Activated naive CD4-positive, alpha-beta T cell treated with anti-CD3 and anti-CD28 coated beads, Interleukin-2, amount 10 ng/mL, durations not matched to agents 7 days and 5 days (primary cell): ENCODE data around the gene CCDC78.
"Not testable (repeated sequence)": the region's sequence is repeated elsewhere in the genome, so short reads cannot be mapped to it uniquely, and the experiment has no call there.

Source experiments
- CTCF ChIA-PET: fragments of 350-600 bp; sonication (Branson Sonifier 250); formaldehyde crosslinking; loops from one replicate; lab custom pipeline; 2021; ENCODE audit warnings: antibody characterized with exemption; lab: Charles Lee
- DNase-seq: peaks from one replicate; pipeline ENCODE4 v3.0.0-alpha.2; 2020
- H3K27ac Mint-ChIP-seq: one replicate; pipeline ENCODE4 v1.8.0; 2021; ENCODE audit warnings: mild to moderate bottlenecking, moderate library complexity, mixed read lengths
- H3K27me3 Mint-ChIP-seq: one replicate; pipeline ENCODE4 v1.8.0; 2021; ENCODE audit warnings: mild to moderate bottlenecking, mixed read lengths
- H3K36me3 Mint-ChIP-seq: one replicate; pipeline ENCODE4 v1.8.0; 2021; ENCODE audit warnings: mixed read lengths
- H3K4me1 Mint-ChIP-seq: one replicate; pipeline ENCODE4 v1.8.0; 2021; ENCODE audit warnings: mixed read lengths
- H3K4me3 Mint-ChIP-seq: one replicate; pipeline ENCODE4 v1.8.0; 2021; ENCODE audit warnings: mild to moderate bottlenecking, moderate library complexity, mixed read lengths
- H3K9me3 Mint-ChIP-seq: one replicate; pipeline ENCODE4 v1.8.0; 2021; ENCODE audit warnings: mixed read lengths

The CCDC78 gene

DNA sequence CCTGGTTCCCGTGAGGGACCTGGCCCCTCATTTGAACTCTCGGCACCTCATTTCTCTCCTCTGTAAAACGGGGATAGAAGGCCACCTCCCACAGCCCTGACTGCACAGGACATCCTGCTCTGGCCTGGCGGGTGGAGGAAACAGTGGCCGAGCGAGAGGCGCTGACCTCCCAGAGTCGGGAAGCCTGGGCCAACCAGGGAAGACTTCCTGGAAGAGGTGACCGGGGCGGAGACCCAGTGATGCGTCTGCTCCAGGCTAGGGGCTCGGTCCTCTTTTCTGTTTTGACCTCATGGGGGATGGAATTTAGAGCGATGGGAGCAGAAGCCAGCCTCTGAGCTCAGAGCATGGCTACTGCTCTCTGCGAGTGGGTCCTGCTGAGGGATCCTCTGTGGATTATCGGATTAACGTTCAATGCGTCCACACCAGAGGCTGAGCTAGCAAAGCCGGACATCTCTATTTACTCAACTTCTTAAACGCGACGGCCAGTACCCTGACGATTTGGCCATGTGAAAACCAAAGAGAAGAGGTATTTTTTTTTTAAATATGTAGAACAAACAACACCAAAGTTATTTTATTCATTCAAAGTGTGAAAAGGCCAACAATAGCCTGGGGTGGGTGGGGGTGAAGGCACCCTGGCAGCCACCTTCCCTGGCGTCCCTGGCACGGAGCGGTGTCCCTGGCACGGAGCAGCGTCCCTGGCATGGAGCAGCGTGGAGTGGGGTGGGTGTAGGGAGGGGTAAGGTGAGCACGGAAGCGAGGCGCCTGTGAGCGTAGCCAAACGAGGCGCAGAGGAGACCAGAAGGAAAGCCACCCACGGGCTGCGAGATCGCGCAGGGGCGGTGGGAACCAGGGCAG lies 25.1 kb upstream of the CCDC78 start:
- Mint-ChIP-seq H3K36me3 (no peaks in the 10 kb centered on the region), H3K4me3 (no peak overlapping the region), H3K27me3 (peaks cover 4% of the 10 kb centered on the region), H3K4me1 (peaks cover 3% of the 10 kb centered on the region), H3K9me3 (no peaks in the 10 kb centered on the region), H3K27ac (no peak overlapping the region)
- DNase-seq: no peak
- CTCF ChIA-PET: interaction anchor here (1.7 kb wide), 1 partner anchor 10 kb away, joined by 3 read pairs; the partner anchor contains the start of gene CIAO3

DNA sequence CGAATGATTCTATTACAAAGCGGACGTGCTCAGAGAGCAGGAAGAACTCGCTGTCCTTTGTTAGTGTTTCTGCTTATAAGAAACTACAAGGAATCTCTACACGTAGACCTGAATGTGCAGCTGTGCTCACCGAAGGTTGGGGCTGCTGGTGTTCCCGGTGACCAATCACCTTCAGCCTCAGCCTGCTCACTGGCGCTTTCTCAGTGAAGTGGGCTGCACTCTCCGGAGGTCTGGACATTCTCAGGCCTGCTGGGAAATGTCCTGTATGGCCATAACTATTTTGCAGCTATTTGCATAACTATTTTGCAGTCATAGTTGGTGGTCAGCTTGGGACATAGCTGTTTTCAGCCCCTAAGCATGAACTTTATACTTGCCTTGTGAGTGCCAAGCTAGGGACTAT lies 24.2 kb upstream of the CCDC78 start:
- Mint-ChIP-seq H3K4me1 (peaks cover 3% of the 10 kb centered on the region), H3K27ac (no peak overlapping the region), H3K9me3 (no peaks in the 10 kb centered on the region), H3K36me3 (no peaks in the 10 kb centered on the region), H3K27me3 (peaks cover 4% of the 10 kb centered on the region), H3K4me3 (no peak overlapping the region)
- CTCF ChIA-PET: no interaction called here
- DNase-seq: no peak

- Mint-ChIP-seq H3K36me3 (no peaks in the 10 kb centered on the region), H3K27ac (no peak overlapping the region)
- no peak for DNase-seq
Observed at GRCh38 chr16:749010-749409, 22.8 kb upstream of the CCDC78 start.

DNA sequence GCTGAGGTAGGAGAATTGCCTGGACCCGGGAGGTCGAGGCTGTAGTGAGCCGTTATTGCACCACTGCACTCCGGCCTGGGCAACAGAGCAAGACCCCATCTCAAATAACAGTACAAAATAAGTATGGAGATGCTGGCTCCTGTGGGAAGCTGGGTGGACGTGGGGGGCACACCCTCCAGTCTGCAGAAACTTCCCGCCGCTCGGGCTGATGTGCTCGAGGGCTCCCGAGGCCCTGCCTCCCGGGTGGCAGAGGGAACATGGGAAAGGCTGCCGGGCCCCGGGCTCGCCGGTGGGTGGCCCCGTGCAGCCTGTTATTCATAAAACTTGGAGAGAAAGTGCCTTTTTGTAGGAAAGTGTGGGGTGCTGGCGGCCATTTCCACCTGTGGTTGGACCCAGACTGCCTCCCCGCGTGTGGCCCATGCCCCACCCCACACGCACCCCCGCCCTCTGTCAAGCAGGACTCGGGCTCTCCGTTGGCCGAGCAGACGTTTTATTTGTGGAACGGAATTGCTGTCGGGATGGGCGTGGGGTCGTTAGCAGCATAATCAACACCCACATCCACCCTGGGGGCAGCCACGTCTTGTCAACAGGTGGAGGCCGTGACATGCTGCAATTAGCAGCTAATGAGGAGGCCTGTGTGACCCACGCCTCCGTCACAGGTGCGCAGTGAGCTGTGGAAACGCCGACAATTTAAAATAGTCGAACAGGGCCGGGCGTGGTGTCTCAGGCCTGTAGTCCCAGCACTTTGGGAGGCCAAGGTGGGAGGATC lies 21.9 kb upstream of the CCDC78 start:
- Mint-ChIP-seq H3K27ac (no peak overlapping the region), H3K9me3 (no peaks in the 10 kb centered on the region), H3K4me1 (no peaks in the 10 kb centered on the region), H3K4me3 (no peak overlapping the region), H3K27me3 (peaks cover 4% of the 10 kb centered on the region), H3K36me3 (no peaks in the 10 kb centered on the region)
- CTCF ChIA-PET: no interaction called here
- DNase-seq: no peak

More at GRCh38 chr16:749010-749409, 22.8 kb upstream of the CCDC78 start:
- Mint-ChIP-seq H3K9me3 (no peaks in the 10 kb centered on the region), H3K27me3 (peaks cover 4% of the 10 kb centered on the region), H3K4me3 (no peak overlapping the region), H3K4me1 (no peaks in the 10 kb centered on the region)
- CTCF ChIA-PET: interaction anchor here (0.7 kb wide), 1 partner anchor 29 kb away, joined by 3 read pairs; no protein-coding TSS in a partner anchor

- Mint-ChIP-seq H3K4me1 (no peaks in the 10 kb centered on the region), H3K36me3 (no peaks in the 10 kb centered on the region), H3K27me3 (peaks cover 4% of the 10 kb centered on the region), H3K27ac (no peak overlapping the region), H3K4me3 (no peak overlapping the region), H3K9me3 (no peaks in the 10 kb centered on the region)
- DNase-seq: no peak
- CTCF ChIA-PET: no interaction called here
Observed at GRCh38 chr16:746637-747036, 20.4 kb upstream of the CCDC78 start.

GRCh38 chr16:745739-746138 lies 19.5 kb upstream of the CCDC78 start:
- DNase-seq: peak; percentile 35
- Mint-ChIP-seq H3K4me1 (no peaks in the 10 kb centered on the region), H3K27me3 (no peaks in the 10 kb centered on the region), H3K4me3 (no peak overlapping the region), H3K9me3 (no peaks in the 10 kb centered on the region), H3K36me3 (no peaks in the 10 kb centered on the region), H3K27ac (no peak overlapping the region)
- CTCF ChIA-PET: interaction anchor here (1.3 kb wide), 1 partner anchor 10 kb away, joined by 3 read pairs; no protein-coding TSS in a partner anchor

GRCh38 chr16:743794-744500 lies 17.7 kb upstream of the CCDC78 start:
- H3K27ac Mint-ChIP-seq: no peak overlapping the region
- peaks cover 10% of the 10 kb centered on the region for H3K4me1 Mint-ChIP-seq
- DNase-seq: no peak
- CTCF ChIA-PET: interaction anchor here (1.5 kb wide), 1 partner anchor 41 kb away, joined by 6 read pairs; no protein-coding TSS in a partner anchor
- H3K36me3 Mint-ChIP-seq: no peaks in the 10 kb centered on the region
- H3K4me3 Mint-ChIP-seq: no peak overlapping the region
- no peaks in the 10 kb centered on the region for H3K27me3 Mint-ChIP-seq
- no peaks in the 10 kb centered on the region for H3K9me3 Mint-ChIP-seq

GRCh38 chr16:742894-743293 lies 16.7 kb upstream of the CCDC78 start:
- H3K27ac Mint-ChIP-seq, DNase-seq, H3K4me3 Mint-ChIP-seq, H3K27me3 Mint-ChIP-seq, H3K9me3 Mint-ChIP-seq, H3K36me3 Mint-ChIP-seq: not testable (repeated sequence)
- peaks cover 12% of the 10 kb centered on the region for H3K4me1 Mint-ChIP-seq
- CTCF ChIA-PET: interaction anchor here (1.5 to 2.3 kb wide), 2 partner anchors 30 to 42 kb away, joined by 6 to 9 read pairs; no protein-coding TSS in a partner anchor

GRCh38 chr16:741986-742629 lies 15.9 kb upstream of the CCDC78 start:
- Mint-ChIP-seq H3K27ac (no peak overlapping the region), H3K36me3 (peaks cover 5% of the 10 kb centered on the region), H3K27me3 (no peaks in the 10 kb centered on the region), H3K4me1 (peaks cover 16% of the 10 kb centered on the region), H3K4me3 (peak overlapping the region; percentile 71), H3K9me3 (no peaks in the 10 kb centered on the region)
- no peak for DNase-seq
- CTCF ChIA-PET: interaction anchor here (0.7 to 2.3 kb wide), 4 partner anchors 12 to 75 kb away, joined by 3 to 9 read pairs (median 4); partner anchors contain the start of gene RHOT2

DNA sequence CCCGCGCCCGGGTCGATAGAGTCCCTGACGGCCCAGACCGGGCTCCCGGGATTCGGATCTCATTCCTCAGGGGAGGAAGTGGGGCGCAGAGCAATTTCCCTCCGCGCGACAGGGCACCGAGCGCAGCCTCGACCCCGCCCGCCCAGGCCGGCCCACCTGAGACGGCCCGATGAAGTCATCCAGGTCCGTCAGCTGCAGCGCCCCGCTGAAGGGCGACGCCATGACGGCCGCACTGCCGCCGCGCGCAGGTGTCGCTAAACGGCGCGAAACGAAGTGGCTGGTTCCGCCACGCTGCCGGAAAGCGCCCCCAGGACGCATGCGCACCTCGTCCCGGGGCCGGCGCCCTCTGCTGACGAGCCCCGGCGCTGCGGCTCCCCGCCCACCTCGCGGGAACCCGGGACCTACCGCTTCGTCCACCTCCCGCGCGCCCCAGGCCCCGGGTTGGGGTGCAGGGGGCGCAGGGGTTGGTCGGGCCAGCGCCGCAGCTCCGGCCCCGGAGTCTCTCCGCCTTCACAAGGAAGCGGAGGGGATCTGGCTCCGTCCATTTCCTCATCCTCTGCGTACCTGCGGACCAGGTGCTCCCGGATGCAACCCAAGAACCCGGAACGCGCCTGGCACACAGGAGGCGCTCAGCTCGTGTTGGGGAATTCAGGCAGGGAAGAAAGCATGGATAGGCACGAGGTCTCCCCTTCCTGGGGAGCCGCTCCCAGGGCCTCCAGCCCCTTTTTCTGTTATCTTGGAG lies 14.7 kb upstream of the CCDC78 start, which contains the start of gene CIAO3:
TSS of gene CIAO3 (minus strand) at position 234 of the 742 bp plus-strand sequence. CDS start at position 222, 12 bp downstream.
- H3K27ac Mint-ChIP-seq: peak within 1 kb of the TSS; percentile 65
- no peaks in the 10 kb centered on the region for H3K27me3 Mint-ChIP-seq
- peaks cover 8% of the 10 kb centered on the region for H3K36me3 Mint-ChIP-seq
- peak within 1 kb of the TSS; percentile 79 for H3K4me3 Mint-ChIP-seq
- DNase-seq: peak; percentile 92
- CTCF ChIA-PET: interaction anchor here (0.9 to 2.3 kb wide), 7 partner anchors 9 to 44 kb away, joined by 3 to 11 read pairs (median 4); no protein-coding TSS in a partner anchor
- peaks cover 20% of the 10 kb centered on the region for H3K4me1 Mint-ChIP-seq
- H3K9me3 Mint-ChIP-seq: no peaks in the 10 kb centered on the region

- Mint-ChIP-seq H3K9me3 (no peaks in the 10 kb centered on the region), H3K27ac (peak overlapping the region; percentile 65), H3K4me1 (peaks cover 24% of the 10 kb centered on the region), H3K36me3 (peaks cover 8% of the 10 kb centered on the region), H3K27me3 (no peaks in the 10 kb centered on the region), H3K4me3 (peak overlapping the region; percentile 79)
- CTCF ChIA-PET: interaction anchor here (1.0 to 2.0 kb wide), 5 partner anchors 8 to 28 kb away, joined by 3 to 11 read pairs (median 4); no protein-coding TSS in a partner anchor
- peak; percentile 28 for DNase-seq
Observed at GRCh38 chr16:740459-740763, 14.2 kb upstream of the CCDC78 start.

GRCh38 chr16:739560-740458 lies 13.6 kb upstream of the CCDC78 start:
- no peaks in the 10 kb centered on the region for H3K27me3 Mint-ChIP-seq
- H3K4me1 Mint-ChIP-seq: peaks cover 28% of the 10 kb centered on the region
- H3K36me3 Mint-ChIP-seq: peaks cover 10% of the 10 kb centered on the region
- peak overlapping the region; percentile 79 for H3K4me3 Mint-ChIP-seq
- H3K9me3 Mint-ChIP-seq: no peaks in the 10 kb centered on the region
- CTCF ChIA-PET: interaction anchor here (1.0 to 2.0 kb wide), 4 partner anchors 8 to 27 kb away, joined by 3 to 11 read pairs (median 4); no protein-coding TSS in a partner anchor
- no peak for DNase-seq
- peak overlapping the region; percentile 65 for H3K27ac Mint-ChIP-seq
